GM19025 (cell line): ENCODE results near the gene IL3.

Experiments used
- ATAC-seq: cut with Tn5 transposase; IDR thresholded peaks from one replicate; pipeline ENCODE4 v1.9.1; 2021; ENCODE audit warnings: mild to moderate bottlenecking, low read depth, moderate library complexity; ENCODE audit not compliant: unreplicated experiment

IL3 gene

DNA sequence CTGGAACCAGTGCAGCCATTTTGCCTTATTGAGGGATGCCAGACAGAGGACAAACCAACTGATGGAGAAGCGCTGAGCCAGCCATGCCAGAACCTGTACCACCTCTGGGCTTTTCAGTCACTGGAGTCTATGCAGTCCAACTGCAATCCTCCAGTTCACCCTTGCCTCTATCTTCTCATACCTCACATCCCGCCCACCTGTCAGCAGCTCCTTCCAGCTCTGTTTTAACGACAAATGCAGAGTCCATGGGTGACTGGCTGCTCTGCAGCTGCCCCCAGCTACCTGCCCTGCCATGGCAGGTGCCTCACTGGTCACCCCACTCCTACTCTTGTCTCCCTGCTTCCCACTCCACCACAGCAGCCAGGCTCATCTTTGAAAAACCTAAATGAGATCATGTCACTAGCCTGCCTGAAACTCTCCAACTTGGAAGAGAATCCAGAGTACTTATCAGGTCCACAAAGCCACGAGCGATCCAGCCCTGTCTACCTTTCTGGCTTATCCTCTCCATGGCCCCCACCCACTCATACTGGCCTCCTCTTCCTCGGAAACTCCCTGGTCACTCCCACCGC, 35.0 kb upstream of the IL3 start:
- no peak for ATAC-seq

DNA sequence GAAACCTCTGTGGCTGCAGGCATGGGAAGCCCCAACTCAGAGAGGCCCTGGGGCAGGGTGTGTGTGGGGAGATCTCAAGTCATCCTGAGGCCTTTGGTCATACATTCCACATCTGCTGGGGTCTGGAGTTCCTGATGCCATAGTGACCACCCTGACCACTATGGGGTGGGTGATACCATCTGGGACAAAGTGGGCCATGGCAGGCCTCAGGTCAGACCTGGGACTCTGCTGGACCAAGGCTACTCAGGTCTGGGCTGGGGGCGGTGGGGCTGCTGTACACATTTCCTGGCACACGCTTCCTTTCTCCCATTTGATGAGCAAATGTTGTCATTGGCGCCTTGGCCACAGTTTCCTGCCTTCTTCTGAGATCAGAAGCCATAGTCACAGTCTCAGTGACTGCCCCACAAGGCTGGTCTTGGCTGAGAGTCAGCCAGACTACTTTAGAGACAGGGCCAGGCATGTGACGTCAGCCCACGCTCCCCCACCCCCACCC, 33.9 kb upstream of the IL3 start:
- no peak for ATAC-seq

- ATAC-seq: no peak
These were observed 33.4 kb upstream of the IL3 start for GRCh38 chr5:132027027-132027426.

GRCh38 chr5:132029609-132030330, 30.7 kb upstream of the IL3 start:
- ATAC-seq: no peak

GRCh38 chr5:132030610-132031009, 29.8 kb upstream of the IL3 start:
- ATAC-seq: no peak

- ATAC-seq: no peak
These were observed 28.3 kb upstream of the IL3 start for GRCh38 chr5:132032196-132032595.

DNA sequence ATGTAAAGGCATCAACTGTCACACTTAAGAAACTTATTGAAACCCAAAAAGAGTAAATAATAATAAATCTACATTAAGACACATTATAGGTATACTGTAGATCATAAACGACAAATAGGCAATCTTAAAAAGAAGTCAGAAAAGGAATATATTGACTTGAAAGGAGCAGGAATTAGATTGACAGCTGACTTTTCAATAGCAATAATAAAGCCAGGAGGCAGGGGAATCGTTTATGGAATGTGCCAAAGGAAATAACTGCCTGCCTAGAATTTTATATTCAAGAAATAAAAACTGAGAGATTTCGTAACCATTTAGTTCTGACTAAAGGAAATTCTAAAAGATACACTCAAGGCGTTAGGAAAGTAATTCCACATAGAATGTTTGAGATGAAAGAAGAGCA, 27.3 kb upstream of the IL3 start:
- ATAC-seq: no peak

GRCh38 chr5:132037353-132037752, 23.1 kb upstream of the IL3 start:
- no peak for ATAC-seq

DNA sequence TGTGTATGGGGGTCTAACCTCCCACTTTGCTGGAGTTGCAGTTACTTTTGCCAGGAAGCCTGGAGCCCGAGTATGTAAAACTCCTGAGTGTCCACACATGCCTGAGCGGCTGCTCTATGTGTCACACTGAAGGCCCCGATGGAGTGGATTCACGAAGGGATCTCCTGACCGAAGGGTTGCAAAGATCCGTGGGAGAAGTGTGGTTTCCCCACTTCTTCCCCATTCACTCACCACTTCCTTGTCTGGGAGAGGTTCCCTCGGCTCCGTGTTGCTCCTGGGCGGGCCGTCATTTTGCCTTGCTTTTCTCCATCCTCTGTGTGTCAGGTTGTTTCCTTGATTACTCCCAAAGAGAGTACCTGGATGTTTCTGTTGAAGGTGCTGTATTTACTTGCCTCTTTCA, 16.2 kb upstream of the IL3 start:
- no peak for ATAC-seq

DNA sequence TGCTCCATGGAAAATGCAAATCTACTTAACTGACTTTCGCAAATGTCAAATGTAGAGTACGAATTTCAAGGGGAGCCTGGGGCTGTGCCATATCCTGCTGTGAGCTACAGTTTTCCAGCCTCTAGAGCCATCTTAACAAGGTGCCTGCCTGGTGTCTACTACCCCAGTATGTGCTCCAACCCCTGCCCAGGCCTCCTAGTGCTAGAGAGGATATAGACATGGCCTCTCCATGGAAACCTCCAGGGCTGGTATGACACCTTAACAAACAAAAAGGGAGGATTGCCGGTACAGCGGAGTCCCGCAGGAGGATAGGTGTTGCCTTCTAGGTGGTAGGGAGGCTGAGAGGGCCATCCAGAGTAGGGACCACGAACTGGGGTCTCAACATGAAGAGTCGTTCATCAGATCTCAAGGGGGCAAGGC, 13.6 kb upstream of the IL3 start:
- ATAC-seq: no peak

GRCh38 chr5:132049093-132049492, 11.4 kb upstream of the IL3 start:
- no peak for ATAC-seq

GRCh38 chr5:132049559-132049958, 10.9 kb upstream of the IL3 start:
- ATAC-seq: no peak

DNA sequence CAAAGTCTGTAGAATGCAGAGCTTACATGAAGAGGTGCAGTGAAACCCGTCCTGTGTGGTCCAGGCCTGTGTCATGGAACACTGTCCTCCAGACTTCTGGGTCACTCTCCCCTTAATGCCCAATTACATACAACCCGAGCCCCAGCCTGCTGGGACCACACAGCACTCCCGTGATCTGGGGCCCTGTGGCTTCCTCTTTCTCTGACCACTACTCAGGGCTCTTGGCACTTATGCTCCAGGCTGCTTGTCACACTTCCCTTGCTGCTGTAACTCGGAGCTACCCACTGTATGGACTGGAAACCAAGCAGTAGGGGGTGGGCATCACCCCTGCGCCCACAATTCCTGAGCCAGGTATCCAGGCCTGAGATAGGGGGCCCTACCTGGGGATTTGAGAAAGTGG, 10.3 kb upstream of the IL3 start:
- ATAC-seq: no peak

DNA sequence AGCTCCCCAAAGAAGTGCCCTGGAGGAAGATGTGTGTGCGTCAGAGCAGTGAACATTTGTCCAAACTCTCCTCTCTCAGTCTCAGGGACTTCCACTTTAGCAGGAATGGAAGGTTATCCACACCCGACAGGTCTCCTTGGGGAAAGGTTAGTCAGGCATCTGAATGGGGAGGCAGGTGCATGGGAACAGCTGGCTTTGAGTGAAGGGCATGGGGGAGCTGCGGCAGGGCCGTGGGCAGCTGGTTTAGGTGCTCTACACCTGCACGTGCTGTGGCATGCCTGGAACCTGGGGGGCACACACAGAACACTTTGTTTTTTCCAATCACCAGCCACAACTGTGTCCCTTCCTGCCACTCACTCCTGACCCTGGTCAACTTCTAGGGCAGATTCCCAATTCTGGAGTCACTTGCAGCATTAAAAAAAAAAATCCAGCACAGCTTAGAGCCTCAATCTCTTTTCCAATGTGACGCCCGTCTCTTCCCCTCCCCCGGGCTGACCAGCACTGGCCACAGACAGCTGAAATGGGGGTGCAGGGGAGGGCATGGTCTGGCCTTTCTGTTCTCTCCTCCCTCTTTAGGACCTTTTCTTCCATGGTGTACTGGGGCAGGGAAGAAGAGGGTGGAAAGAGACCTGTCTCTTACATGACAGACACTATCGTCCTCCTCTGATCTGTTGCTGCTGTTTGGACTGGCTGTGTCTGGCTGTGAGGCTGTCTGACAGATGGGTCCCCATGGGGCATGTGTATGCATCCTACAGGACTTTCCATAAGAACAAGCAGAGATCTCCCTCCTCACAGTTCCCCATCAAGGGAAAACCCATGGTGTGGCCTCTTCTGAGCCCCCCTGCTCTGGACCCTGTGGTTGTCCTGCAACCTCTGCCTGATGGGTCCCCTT, 9.5 kb upstream of the IL3 start:
- ATAC-seq: no peak

DNA sequence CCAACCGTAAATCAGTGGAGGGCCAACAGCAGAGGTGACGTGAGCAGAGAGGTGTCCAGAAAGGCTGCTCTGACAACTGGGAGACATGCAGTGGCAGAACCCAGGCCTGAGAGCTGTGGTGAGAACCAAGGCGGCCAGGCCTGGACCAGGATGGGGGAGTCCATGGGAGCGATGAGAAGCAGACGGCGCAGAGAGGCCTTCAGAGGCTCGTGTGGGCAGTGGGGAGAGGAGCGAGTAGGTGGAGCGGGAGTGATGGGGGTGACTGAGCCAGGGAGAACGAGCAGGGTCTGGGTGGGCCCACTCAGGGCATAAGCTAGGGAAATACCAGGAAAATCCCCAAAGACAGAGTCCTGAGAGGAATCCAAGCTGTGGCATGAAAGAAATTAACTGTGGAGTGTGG, 7.9 kb upstream of the IL3 start:
- no peak for ATAC-seq

DNA sequence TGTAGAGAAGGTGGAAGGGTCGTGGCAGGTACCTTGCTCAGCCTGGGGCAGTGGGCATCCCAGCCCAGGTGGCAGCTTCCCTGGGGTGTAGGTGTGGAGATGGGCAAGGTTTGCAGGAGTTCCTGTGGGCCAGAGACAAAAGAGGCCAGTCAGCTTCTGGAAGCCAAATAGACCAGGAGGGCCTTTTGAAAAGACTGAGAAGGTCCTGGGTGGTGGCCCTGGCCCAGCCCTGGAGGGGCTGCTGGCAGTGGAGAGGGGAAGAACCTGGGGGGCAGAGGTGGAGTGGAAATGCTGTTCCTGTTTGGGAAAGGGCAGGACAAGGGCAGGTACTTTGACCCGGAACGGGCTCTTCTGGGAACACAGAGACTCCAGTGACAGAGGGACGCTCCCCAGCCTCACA, 7.0 kb upstream of the IL3 start:
- ATAC-seq: no peak

DNA sequence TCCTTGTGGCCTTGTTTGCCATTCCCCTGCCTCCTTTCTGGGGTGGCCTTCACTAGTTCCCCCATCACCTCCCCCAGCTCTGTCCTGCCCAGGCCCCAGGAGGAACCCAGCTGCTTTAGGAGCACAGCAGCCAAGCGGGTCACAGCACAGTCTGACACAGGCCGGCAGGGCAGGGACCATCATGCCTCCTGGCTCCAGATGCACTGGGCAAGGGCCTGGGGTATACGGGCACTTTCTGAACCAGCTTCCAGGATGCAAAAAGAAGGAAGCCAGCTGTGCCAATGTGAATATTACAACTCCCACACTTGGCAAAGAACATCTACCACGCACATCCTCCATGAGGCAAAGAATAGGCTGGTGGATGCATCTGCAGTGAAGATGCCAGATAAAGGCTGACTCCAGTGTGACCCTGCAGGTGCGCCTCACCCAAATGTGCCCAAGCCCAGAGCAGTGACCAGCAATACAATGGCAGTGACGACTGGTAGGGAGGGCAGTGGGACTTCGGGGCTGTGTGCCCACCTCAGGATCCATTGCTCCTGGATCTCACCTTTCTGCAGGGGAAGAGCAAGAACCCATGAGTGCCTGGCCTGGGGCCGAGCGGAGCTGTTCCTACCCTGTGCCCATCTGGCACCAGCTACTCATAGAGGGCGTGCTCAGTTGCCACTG, 6.3 kb upstream of the IL3 start:
- no peak for ATAC-seq

DNA sequence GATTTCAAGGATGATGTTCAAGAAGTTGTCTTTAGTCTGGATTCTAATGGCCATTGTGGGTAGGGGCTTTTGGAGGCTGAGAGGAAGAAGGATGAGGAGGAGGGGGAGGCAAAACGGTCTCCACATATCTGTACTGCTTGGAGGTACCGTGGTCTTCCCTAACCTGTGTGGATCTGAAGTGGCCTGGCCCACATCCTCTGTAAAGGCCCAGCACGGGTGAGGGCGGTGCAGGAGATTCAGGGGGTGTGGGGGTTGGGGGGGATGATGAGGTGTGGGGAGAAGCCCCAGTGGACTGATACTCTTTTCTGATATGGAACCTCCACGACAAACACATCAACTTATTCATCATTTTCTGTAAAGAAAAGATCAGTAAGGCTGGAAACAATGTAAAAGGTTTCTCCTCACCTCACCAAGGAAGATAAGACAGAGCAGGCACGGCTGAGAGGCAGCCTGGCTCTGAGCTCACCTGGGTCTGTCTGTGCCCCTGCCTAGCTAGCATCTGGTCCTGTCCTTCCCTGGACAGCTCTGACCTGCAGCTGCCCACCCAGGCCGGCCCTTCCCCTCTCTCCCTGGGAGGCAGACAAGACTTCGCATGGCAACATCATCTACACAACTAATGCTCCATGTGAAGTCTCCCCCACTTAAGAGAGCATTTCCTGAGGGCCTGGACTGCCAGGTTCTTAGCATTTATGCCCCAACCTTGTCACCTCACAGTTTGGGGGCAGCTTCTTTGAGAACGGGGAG, 5.6 kb upstream of the IL3 start:
- no peak for ATAC-seq

DNA sequence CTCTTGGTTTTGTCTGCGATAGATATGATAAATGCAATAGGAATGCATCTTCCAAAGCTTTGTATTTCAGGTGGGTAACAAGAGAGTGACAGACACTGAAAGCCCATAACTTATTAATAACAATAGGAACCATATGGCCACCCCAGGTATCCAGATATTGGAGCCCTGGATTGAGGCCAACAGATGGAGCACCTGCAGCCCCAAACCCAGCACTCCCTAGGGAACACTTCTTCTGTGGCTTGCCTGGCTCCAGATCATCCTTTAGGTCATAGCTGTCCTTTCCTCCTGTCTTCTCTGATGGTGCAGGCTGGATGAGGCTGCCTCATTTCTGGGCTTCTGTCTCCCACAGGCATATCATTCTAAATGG, 5.0 kb upstream of the IL3 start:
- ATAC-seq: no peak
